Measurements from ENCODE around the gene ZNF292.
"Not testable (repeated sequence)": the region's sequence is repeated elsewhere in the genome, so short reads cannot be mapped to it uniquely, and the experiment has no call there.

The ZNF292 gene

DNA sequence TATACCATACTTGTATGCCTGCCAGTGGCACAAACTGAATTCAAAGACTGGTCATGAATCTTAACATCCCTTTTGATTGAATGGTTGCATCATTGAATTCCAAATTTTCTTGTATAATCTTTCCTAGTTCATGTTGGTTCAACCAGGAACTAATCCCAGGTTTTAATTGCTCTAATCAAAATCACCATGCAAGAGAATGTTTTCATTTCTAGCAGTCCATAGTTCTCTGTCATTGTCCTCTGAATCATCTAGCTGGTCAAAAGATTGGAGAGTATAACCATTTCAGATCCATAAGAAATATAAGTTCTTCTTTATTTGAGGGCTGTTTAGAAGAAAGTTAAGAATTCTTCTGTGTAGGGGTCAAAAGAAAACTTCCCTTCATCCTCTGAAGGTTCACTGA is 57.2 kb downstream of the ZNF292 start:
- H3K36me3 ChIP-seq (ENCODE audit: insufficient read depth, low read length), result no peaks in the 10 kb centered on the region
- no peak overlapping the region for H3K9ac ChIP-seq (ENCODE audit: low read depth, low read length)
- peaks cover 41% of the 10 kb centered on the region for H3K4me1 ChIP-seq (ENCODE audit: insufficient read depth, low read length)
- no peaks in the 10 kb centered on the region for H3K9me3 ChIP-seq (ENCODE audit: control insufficient read depth, insufficient read depth, low read length)

GRCh38 chr6:87213364-87213763 is 58.0 kb downstream of the ZNF292 start:
- Histone ChIP-seq H3K9me3 (ENCODE audit: control insufficient read depth, insufficient read depth, low read length) (no peaks in the 10 kb centered on the region), H3K4me1 (ENCODE audit: insufficient read depth, low read length) (peaks cover 41% of the 10 kb centered on the region), H3K9ac (ENCODE audit: low read depth, low read length) (no peak overlapping the region), H3K36me3 (ENCODE audit: insufficient read depth, low read length) (no peaks in the 10 kb centered on the region)

DNA sequence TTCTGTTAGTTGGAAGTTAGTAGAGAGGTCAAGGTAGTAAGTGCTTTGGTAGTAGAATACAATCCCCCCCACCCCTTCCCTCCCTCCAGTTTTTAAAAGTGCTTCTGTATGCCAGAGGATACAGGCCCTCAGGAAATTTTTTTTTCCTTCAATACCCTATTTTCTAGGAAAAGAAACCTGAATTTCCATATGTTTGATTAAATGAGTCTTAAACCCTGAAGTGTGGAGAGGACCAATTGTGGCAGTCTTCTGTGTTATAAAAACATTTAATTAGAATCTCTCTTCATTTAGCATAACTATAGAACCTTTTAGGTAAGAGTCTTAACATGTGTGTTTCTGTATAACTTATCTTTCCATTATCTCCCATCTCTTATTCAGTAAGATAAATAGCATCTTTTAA is 59.5 kb downstream of the ZNF292 start:
- Histone ChIP-seq H3K4me1 (ENCODE audit: insufficient read depth, low read length) (peaks cover 27% of the 10 kb centered on the region), H3K9ac (ENCODE audit: low read depth, low read length) (no peak overlapping the region), H3K36me3 (ENCODE audit: insufficient read depth, low read length) (no peaks in the 10 kb centered on the region), H3K9me3 (ENCODE audit: control insufficient read depth, insufficient read depth, low read length) (no peaks in the 10 kb centered on the region)

- Histone ChIP-seq H3K36me3 (ENCODE audit: insufficient read depth, low read length) (peaks cover 9% of the 10 kb centered on the region), H3K9me3 (ENCODE audit: control insufficient read depth, insufficient read depth, low read length) (no peaks in the 10 kb centered on the region), H3K4me1 (ENCODE audit: insufficient read depth, low read length) (peaks cover 4% of the 10 kb centered on the region; the same call in 1 of the 2 replicates), H3K9ac (ENCODE audit: low read depth, low read length) (no peak overlapping the region)
Observed at GRCh38 chr6:87220997-87221396, 65.6 kb downstream of the ZNF292 start.

DNA sequence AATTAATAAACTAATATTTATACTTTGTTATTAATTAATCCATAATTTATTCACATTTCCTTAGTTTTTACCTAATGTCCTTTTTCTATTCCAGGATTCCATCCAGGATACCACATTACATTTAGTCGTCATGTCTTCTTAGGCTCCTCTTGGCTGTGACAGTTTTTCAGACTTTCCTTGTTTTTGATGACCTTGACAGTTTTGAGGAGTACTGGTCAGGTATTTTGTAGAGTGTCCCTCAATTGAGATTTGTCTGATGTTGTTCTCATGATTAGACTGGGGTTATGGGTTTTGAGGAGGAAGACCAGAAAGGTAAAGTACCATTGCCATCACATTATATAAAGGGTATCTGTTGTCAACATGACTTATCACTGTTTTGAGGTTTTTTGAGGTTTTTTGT is 67.3 kb downstream of the ZNF292 start:
- Histone ChIP-seq H3K4me1 (ENCODE audit: insufficient read depth, low read length) (peaks cover 4% of the 10 kb centered on the region; the same call in 1 of the 2 replicates), H3K9me3 (ENCODE audit: control insufficient read depth, insufficient read depth, low read length) (no peaks in the 10 kb centered on the region), H3K9ac (ENCODE audit: low read depth, low read length) (no peak overlapping the region), H3K36me3 (ENCODE audit: insufficient read depth, low read length) (peaks cover 10% of the 10 kb centered on the region)

DNA sequence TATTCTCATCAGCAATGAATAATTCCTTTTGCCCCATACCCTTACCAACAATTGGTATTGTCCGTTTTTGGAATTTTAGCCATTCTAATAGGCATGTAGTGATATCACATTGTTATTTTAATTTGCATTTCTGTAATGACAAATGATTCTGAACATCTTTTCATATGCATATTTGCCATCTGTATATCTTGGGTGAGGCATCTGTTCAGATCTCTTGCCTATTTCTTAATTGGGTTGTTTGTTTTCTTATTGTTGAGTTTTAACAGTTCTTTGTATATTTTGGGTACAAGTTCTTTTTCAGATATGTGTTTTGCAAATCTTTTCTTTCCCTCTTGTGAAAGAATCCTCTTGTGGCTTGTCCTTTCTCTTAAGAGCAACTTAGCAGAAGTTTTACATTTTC is 69.6 kb downstream of the ZNF292 start:
- Histone ChIP-seq H3K9ac (ENCODE audit: low read depth, low read length) (no peak overlapping the region), H3K4me1 (ENCODE audit: insufficient read depth, low read length) (peaks cover 4% of the 10 kb centered on the region; the same call in 1 of the 2 replicates), H3K36me3 (ENCODE audit: insufficient read depth, low read length) (peaks cover 13% of the 10 kb centered on the region), H3K9me3 (ENCODE audit: control insufficient read depth, insufficient read depth, low read length) (no peaks in the 10 kb centered on the region)

GRCh38 chr6:87225511-87225910 is 70.1 kb downstream of the ZNF292 start:
- Histone ChIP-seq H3K4me1 (ENCODE audit: insufficient read depth, low read length) (peaks cover 4% of the 10 kb centered on the region; the same call in 1 of the 2 replicates), H3K9ac (ENCODE audit: low read depth, low read length) (no peak overlapping the region), H3K9me3 (ENCODE audit: control insufficient read depth, insufficient read depth, low read length) (no peaks in the 10 kb centered on the region), H3K36me3 (ENCODE audit: insufficient read depth, low read length) (peaks cover 13% of the 10 kb centered on the region)

DNA sequence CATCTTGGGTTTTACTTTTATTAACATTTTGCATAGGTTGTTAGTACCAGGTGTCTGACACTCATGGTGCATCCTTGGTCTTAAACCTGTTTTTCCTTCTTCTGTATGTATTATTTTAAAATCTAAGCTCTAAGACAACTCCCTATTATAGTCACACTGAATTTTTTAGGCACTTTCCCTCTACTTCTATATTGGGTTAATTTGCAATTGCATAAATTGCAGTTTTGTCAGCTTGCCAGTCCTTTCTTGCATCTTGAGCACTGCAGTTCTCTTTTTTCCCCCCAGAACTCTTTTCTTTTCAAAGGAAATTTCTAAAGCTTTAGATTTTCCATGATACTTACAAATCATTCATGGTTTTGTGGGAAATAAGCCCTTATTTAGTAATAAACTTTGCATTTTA is 70.6 kb downstream of the ZNF292 start:
- Histone ChIP-seq H3K9ac (ENCODE audit: low read depth, low read length) (no peak overlapping the region), H3K9me3 (ENCODE audit: control insufficient read depth, insufficient read depth, low read length) (no peaks in the 10 kb centered on the region), H3K4me1 (ENCODE audit: insufficient read depth, low read length) (peaks cover 4% of the 10 kb centered on the region; the same call in 1 of the 2 replicates), H3K36me3 (ENCODE audit: insufficient read depth, low read length) (peaks cover 13% of the 10 kb centered on the region; the same call in 1 of the 2 replicates)

DNA sequence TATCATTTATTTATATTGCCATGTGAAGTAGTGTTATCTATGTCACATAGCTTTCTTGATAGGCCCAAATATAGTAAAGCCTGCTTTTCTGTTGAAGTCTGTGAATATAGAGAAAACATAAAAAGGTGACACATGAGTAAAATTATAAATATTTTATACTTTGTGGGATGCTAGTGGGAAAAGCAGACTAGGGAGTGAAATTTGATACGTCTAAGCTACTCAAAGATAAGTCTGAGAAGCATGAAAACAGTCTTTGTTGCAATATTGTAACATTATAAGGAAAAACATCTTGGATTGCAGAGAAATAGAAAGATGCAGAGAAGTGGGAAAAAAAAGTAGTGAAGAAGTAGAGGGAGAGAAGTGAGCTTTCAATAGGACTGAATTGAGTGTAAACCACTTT is 75.4 kb downstream of the ZNF292 start:
- Histone ChIP-seq H3K4me1 (ENCODE audit: insufficient read depth, low read length) (no peaks in the 10 kb centered on the region), H3K36me3 (ENCODE audit: insufficient read depth, low read length) (peaks cover 3% of the 10 kb centered on the region), H3K9me3 (ENCODE audit: control insufficient read depth, insufficient read depth, low read length) (no peaks in the 10 kb centered on the region), H3K9ac (ENCODE audit: low read depth, low read length) (no peak overlapping the region)

DNA sequence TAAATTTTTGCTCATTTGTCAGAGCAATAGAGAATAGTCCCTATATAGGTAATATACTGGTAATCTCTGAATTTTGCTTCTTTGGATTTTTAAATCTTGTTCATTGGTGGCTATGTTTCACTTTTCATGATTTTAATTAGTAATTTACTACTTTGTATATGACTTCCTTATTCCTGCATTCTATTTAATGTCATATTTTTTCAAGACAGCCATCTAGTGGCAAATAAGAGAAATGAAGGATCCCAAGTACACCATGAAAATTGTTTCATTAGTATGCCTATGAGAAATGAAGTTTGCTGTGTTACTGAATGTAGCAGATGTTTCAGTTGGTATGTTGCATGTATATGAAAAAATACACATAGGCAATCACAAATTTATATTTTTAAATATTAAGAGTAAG is 82.4 kb downstream of the ZNF292 start:
- no peaks in the 10 kb centered on the region; the same call in none of the 2 replicates for H3K36me3 ChIP-seq (ENCODE audit: insufficient read depth, low read length)
- H3K9ac ChIP-seq (ENCODE audit: low read depth, low read length), result no peak overlapping the region
- no peaks in the 10 kb centered on the region; the same call in 1 of the 2 replicates for H3K9me3 ChIP-seq (ENCODE audit: control insufficient read depth, insufficient read depth, low read length)
- H3K4me1 ChIP-seq (ENCODE audit: insufficient read depth, low read length), result no peaks in the 10 kb centered on the region

DNA sequence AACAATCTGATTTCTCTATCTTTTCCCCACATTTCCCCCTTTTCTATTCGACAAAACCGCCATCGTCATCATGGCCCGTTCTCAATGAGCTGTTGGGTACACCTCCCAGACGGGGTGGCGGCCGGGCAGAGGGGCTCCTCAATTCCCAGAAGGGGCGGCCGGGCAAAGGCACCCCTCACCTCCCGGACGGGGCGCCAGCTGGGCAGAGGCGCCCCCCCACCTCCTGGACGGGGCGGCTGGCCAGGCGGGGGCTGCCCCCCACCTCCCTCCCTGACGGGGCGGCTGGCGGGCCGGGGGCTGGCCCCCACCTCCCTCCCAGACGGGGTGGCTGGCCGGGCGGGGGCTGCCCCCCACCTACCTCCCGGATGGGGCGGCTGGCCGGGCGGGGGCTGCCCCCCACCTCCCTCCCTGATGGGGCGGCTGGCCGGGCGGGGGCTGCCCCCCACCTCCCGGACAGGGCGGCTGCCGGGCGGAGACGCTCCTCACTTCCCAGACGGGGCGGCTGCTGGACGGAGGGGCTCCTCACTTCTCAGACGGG is 83.8 kb downstream of the ZNF292 start:
- H3K36me3 ChIP-seq (ENCODE audit: insufficient read depth, low read length); H3K4me1 ChIP-seq (ENCODE audit: insufficient read depth, low read length); H3K9ac ChIP-seq (ENCODE audit: low read depth, low read length); H3K9me3 ChIP-seq (ENCODE audit: control insufficient read depth, insufficient read depth, low read length): not testable (repeated sequence)

- Histone ChIP-seq H3K9ac (ENCODE audit: low read depth, low read length) (no peak overlapping the region), H3K4me1 (ENCODE audit: insufficient read depth, low read length) (no peaks in the 10 kb centered on the region), H3K36me3 (ENCODE audit: insufficient read depth, low read length) (no peaks in the 10 kb centered on the region; the same call in 1 of the 2 replicates), H3K9me3 (ENCODE audit: control insufficient read depth, insufficient read depth, low read length) (no peaks in the 10 kb centered on the region; the same call in 1 of the 2 replicates)
Observed at GRCh38 chr6:87241304-87241703, 85.9 kb downstream of the ZNF292 start.

- H3K36me3 ChIP-seq (ENCODE audit: insufficient read depth, low read length), result peaks cover 6% of the 10 kb centered on the region
- H3K4me1 ChIP-seq (ENCODE audit: insufficient read depth, low read length), result no peaks in the 10 kb centered on the region
- H3K9me3 ChIP-seq (ENCODE audit: control insufficient read depth, insufficient read depth, low read length), result no peaks in the 10 kb centered on the region; the same call in 1 of the 2 replicates
- no peak overlapping the region for H3K9ac ChIP-seq (ENCODE audit: low read depth, low read length)
Observed at GRCh38 chr6:87242311-87242710, 86.9 kb downstream of the ZNF292 start.

DNA sequence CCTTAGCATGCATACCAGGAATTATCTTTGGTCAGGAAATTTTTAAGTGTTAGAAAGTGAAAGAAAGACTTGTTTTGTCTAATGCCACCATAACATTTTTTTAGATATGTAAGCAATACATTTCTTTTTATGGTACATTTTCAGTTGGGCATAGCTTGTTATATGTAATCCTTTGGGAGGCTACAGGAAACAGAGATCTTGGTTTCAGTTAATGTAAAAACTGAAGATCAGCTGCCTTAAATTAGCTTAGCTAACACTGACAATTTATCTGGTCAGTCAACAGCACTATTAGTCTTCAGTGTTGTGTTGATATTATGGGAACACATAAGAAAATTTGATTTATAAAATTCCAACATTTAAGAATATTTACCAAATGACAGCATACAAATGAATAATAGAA is 88.4 kb downstream of the ZNF292 start:
- Histone ChIP-seq H3K4me1 (ENCODE audit: insufficient read depth, low read length) (no peaks in the 10 kb centered on the region), H3K9ac (ENCODE audit: low read depth, low read length) (no peak overlapping the region), H3K9me3 (ENCODE audit: control insufficient read depth, insufficient read depth, low read length) (no peaks in the 10 kb centered on the region; the same call in 1 of the 2 replicates), H3K36me3 (ENCODE audit: insufficient read depth, low read length) (peaks cover 8% of the 10 kb centered on the region)

- no peaks in the 10 kb centered on the region for H3K4me1 ChIP-seq (ENCODE audit: insufficient read depth, low read length)
- H3K9me3 ChIP-seq (ENCODE audit: control insufficient read depth, insufficient read depth, low read length), result no peaks in the 10 kb centered on the region; the same call in 1 of the 2 replicates
- peaks cover 8% of the 10 kb centered on the region for H3K36me3 ChIP-seq (ENCODE audit: insufficient read depth, low read length)
Observed at GRCh38 chr6:87244380-87244779, 89.0 kb downstream of the ZNF292 start.

More at GRCh38 chr6:87244380-87244779, 89.0 kb downstream of the ZNF292 start:
- no peak overlapping the region for H3K9ac ChIP-seq (ENCODE audit: low read depth, low read length)
